Right atrium auricular region (tissue), 2 donors: ENCODE data around the gene PSMG4. TPM values are rescaled to one million over a fixed set of nuclear protein-coding genes. Genes with fewer than 3 reads are reported as not detected.

ENCODE experiments used
- DNase-seq: peaks from one replicate; pipeline ENCODE4 v3.0.0-alpha.2; 2019; ENCODE audit warnings: low spot score
- H3K27ac ChIP-seq, 2 donors: fragments of 200-600 bp; sonication (generic); 1 replicate in 1 of 2; 2 replicates in 1 of 2; pipeline ENCODE4 v1.5.1; 2016 to 2019
- H3K27me3 ChIP-seq, 2 donors: fragments of 200-600 bp; sonication (generic); one replicate each; pipeline versions ENCODE4 v1.5.1 to v1.6.0; 2017 to 2019
- H3K36me3 ChIP-seq: fragments of 200-600 bp; sonication (generic); one replicate; pipeline ENCODE4 v1.5.1; 2016
- H3K4me1 ChIP-seq, 2 donors: fragments of 200-600 bp; sonication (generic); one replicate each; pipeline versions ENCODE4 v1.5.1 to v1.6.0; 2017 to 2019
- H3K4me3 ChIP-seq, 2 donors: fragments of 200-600 bp; sonication (generic); 1 replicate in 1 of 2; 2 replicates in 1 of 2; pipeline ENCODE4 v1.5.1; 2017 to 2019; ENCODE audit warnings: mild to moderate bottlenecking in 1 of 2, moderate library complexity in 1 of 2
- H3K9me3 ChIP-seq, 2 donors: fragments of 200-600 bp; sonication (generic); one replicate each; pipeline ENCODE4 v1.5.1; 2019
- CTCF ChIP-seq, 2 donors: fragments of 200-600 bp; sonication (generic); IDR thresholded peaks; one replicate each; pipeline ENCODE4 v1.5.1; 2019; ENCODE audit warnings: antibody characterized with exemption in 2 of 2
- total RNA-seq, 2 donors: library from RNA; depleted of rRNA; stranded (reverse); fragments of >200 nt; gene quantifications; one replicate each; pipeline ENCODE4 v1.1.0, GENCODE V29; 2016

Gene PSMG4
- total RNA-seq, 2 donors from 2014 or later = 4.4 to 10.4 TPM

GRCh38 chr6:3228771-3229565 lies 29.8 kb upstream of the PSMG4 start:
- TF ChIP-seq CTCF (IDR thresholded peaks at IDR 0.05) = no peak
- no peak overlapping the region for H3K27ac ChIP-seq
- peaks cover 14 to 28% of the 10 kb centered on the region in 2 donors for H3K27me3 ChIP-seq
- H3K9me3 ChIP-seq = no peaks in the 10 kb centered on the region
- H3K4me1 ChIP-seq = peaks cover 0 to 51% of the 10 kb centered on the region in 2 donors
- no peak for DNase-seq
- peak overlapping the region; percentile 20 to 51 for H3K4me3 ChIP-seq
- H3K36me3 ChIP-seq = no peaks in the 10 kb centered on the region

- peaks cover 14 to 28% of the 10 kb centered on the region in 2 donors for H3K27me3 ChIP-seq
- peak overlapping the region in 1 of 2 donors; percentile 51 for H3K4me3 ChIP-seq
- DNase-seq = no peak
- peaks cover 0 to 51% of the 10 kb centered on the region in 2 donors for H3K4me1 ChIP-seq
- H3K27ac ChIP-seq = no peak overlapping the region
- no peak for TF ChIP-seq CTCF (IDR thresholded peaks at IDR 0.05)
- no peaks in the 10 kb centered on the region for H3K9me3 ChIP-seq
- H3K36me3 ChIP-seq = no peaks in the 10 kb centered on the region
Observed at GRCh38 chr6:3229566-3230178, 29.1 kb upstream of the PSMG4 start.

- peaks cover 14 to 28% of the 10 kb centered on the region in 2 donors for H3K27me3 ChIP-seq
- peaks cover 0 to 51% of the 10 kb centered on the region in 2 donors for H3K4me1 ChIP-seq
- peak overlapping the region in 1 of 2 donors; percentile 61 for H3K4me3 ChIP-seq
- no peaks in the 10 kb centered on the region for H3K9me3 ChIP-seq
- H3K27ac ChIP-seq = no peak overlapping the region
- H3K36me3 ChIP-seq = no peaks in the 10 kb centered on the region
- no peak for DNase-seq
- no peak for TF ChIP-seq CTCF (IDR thresholded peaks at IDR 0.05)
Observed at GRCh38 chr6:3230256-3230882, 28.4 kb upstream of the PSMG4 start.

- peaks cover 14 to 28% of the 10 kb centered on the region in 2 donors for H3K27me3 ChIP-seq
- DNase-seq = no peak
- H3K4me3 ChIP-seq = peak overlapping the region; percentile 49 to 61
- TF ChIP-seq CTCF (IDR thresholded peaks at IDR 0.05) = no peak
- no peaks in the 10 kb centered on the region for H3K36me3 ChIP-seq
- no peaks in the 10 kb centered on the region for H3K9me3 ChIP-seq
- H3K4me1 ChIP-seq = peaks cover 0 to 51% of the 10 kb centered on the region in 2 donors
- H3K27ac ChIP-seq = peak overlapping the region; percentile 66 to 79
Observed at GRCh38 chr6:3230900-3231246, 27.9 kb upstream of the PSMG4 start.

GRCh38 chr6:3231247-3232016 lies 27.3 kb upstream of the PSMG4 start:
- no peak for TF ChIP-seq CTCF (IDR thresholded peaks at IDR 0.05)
- Histone ChIP-seq H3K4me3 (peak overlapping the region; percentile 49 to 61), H3K4me1 (peaks cover 0 to 51% of the 10 kb centered on the region in 2 donors), H3K9me3 (no peaks in the 10 kb centered on the region), H3K36me3 (no peaks in the 10 kb centered on the region), H3K27me3 (peaks cover 14 to 28% of the 10 kb centered on the region in 2 donors), H3K27ac (peak overlapping the region; percentile 66 to 79)
- DNase-seq = peak; percentile 79
